Measurements from ENCODE around the gene WDR64.

DNA sequence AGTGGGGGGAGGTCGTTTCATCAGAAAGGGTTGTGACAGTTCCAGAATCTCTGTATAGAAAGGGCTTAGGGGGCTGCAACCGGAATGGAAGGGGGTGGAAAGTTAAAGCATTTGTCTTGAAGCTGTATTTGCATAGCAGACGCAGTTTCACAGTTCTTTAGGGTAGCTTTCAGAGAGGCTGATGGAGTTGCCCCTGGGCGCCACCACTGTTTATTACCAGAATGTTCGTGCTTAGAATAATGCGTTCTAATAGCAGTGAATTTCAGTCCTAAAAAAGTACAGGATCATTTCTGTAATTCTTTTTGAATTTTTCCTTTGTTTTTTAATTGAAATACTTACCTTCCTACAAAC is 197.2 kb downstream of the WDR64 start:
- TF ChIP-seq, protein P1, sequence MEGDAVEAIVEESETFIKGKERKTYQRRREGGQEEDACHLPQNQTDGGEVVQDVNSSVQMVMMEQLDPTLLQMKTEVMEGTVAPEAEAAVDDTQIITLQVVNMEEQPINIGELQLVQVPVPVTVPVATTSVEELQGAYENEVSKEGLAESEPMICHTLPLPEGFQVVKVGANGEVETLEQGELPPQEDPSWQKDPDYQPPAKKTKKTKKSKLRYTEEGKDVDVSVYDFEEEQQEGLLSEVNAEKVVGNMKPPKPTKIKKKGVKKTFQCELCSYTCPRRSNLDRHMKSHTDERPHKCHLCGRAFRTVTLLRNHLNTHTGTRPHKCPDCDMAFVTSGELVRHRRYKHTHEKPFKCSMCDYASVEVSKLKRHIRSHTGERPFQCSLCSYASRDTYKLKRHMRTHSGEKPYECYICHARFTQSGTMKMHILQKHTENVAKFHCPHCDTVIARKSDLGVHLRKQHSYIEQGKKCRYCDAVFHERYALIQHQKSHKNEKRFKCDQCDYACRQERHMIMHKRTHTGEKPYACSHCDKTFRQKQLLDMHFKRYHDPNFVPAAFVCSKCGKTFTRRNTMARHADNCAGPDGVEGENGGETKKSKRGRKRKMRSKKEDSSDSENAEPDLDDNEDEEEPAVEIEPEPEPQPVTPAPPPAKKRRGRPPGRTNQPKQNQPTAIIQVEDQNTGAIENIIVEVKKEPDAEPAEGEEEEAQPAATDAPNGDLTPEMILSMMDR (IDR thresholded peaks at IDR 0.05; ENCODE audit: extremely low read depth in 1 of 2, insufficient read depth in 1 of 2, low read depth in 1 of 2, low read length in 2 of 2), result no peak
- TF ChIP-seq MYC (IDR thresholded peaks at IDR 0.05; ENCODE audit: low read depth, low read length) (no peak), POLR2A (IDR thresholded peaks at IDR 0.05; ENCODE audit: low read depth, low read length) (no peak), JUN (IDR thresholded peaks at IDR 0.05; ENCODE audit: borderline replicate concordance, insufficient read depth, insufficient read length, low read depth) (no peak), POLR2AphosphoS5 (IDR thresholded peaks at IDR 0.05; ENCODE audit: insufficient read depth, low read depth, low read length) (no peak)

All from endothelial cell of umbilical vein (primary cell).